CD14-positive monocyte (primary cell): ENCODE results near the gene F13B. TPM values are rescaled to one million over a fixed set of nuclear protein-coding genes. Genes with fewer than 3 reads are reported as not detected.
"Not testable (repeated sequence)": the region's sequence is repeated elsewhere in the genome, so short reads cannot be mapped to it uniquely, and the experiment has no call there.

Source experiments
- DNase-seq, 3 donors: peaks; one replicate each; pipeline ENCODE4 v3.0.0-alpha.2; 2011 to 2022
- H2AFZ ChIP-seq: 2 replicates; pipeline ENCODE4 v1.6.0; 2012; ENCODE audit warnings: mild to moderate bottlenecking, low read depth, low read length, inconsistent platforms; ENCODE audit not compliant: insufficient read depth, poor library complexity, severe bottlenecking
- H3K27ac ChIP-seq, 2 donors: 1 replicate in 1 of 2; 2 replicates in 1 of 2; pipeline ENCODE4 v1.5.1; 2012 to 2013; ENCODE audit warnings: low read length in 2 of 2, control low read depth in 1 of 2, inconsistent platforms in 1 of 2, low read depth in 1 of 2, mild to moderate bottlenecking in 1 of 2
- H3K27me3 ChIP-seq, 2 donors: one replicate each; pipeline versions ENCODE4 v1.6.0 to v1.6.1; 2011 to 2013; ENCODE audit warnings: low read length in 2 of 2; ENCODE audit not compliant: control insufficient read depth in 2 of 2, insufficient read depth in 2 of 2
- H3K36me3 ChIP-seq, 2 donors: replicated peaks in 1 of 2; 1 replicate in 1 of 2; 2 replicates in 1 of 2; pipeline versions ENCODE4 v1.5.1 to v1.6.1; 2012 to 2013; ENCODE audit warnings: low read length in 2 of 2, control low read depth in 1 of 2, inconsistent platforms in 1 of 2, mild to moderate bottlenecking in 1 of 2; ENCODE audit not compliant: insufficient read depth in 2 of 2, control insufficient read depth in 1 of 2
- H3K4me1 ChIP-seq, 2 donors: 1 replicate in 1 of 2; 2 replicates in 1 of 2; pipeline versions ENCODE4 v1.5.1 to v1.6.1; 2012 to 2013; ENCODE audit warnings: low read length in 2 of 2, control low read depth in 1 of 2, inconsistent platforms in 1 of 2, mild to moderate bottlenecking in 1 of 2, moderate library complexity in 1 of 2; ENCODE audit not compliant: insufficient read depth in 2 of 2, control insufficient read depth in 1 of 2
- H3K4me2 ChIP-seq: replicated peaks from 2 replicates; pipeline ENCODE3; 2012; ENCODE audit warnings: low read length, moderate library complexity, mild to moderate bottlenecking; ENCODE audit not compliant: poor library complexity, severe bottlenecking; ENCODE audit errors: extremely low read depth
- H3K4me3 ChIP-seq, 3 experiments: fragments of 200-600 bp in 1 of 3; sonication (generic) in 1 of 3; replicated peaks in 1 of 3; 1 replicate in 2 of 3; 2 replicates in 1 of 3; pipeline ENCODE4 v1.5.1; 2011 to 2013; ENCODE audit warnings: low read length in 3 of 3, mild to moderate bottlenecking in 3 of 3, control low read depth in 2 of 3, low read depth in 2 of 3, inconsistent platforms in 1 of 3, moderate library complexity in 1 of 3
- H3K79me2 ChIP-seq: 2 replicates; pipeline ENCODE4 v1.6.0; 2012; ENCODE audit warnings: mild to moderate bottlenecking, control low read depth, inconsistent platforms, low read length, moderate library complexity; ENCODE audit not compliant: insufficient read depth
- H3K9ac ChIP-seq: 2 replicates; pipeline ENCODE4 v1.6.0; 2017; ENCODE audit warnings: low read length, mild to moderate bottlenecking; ENCODE audit not compliant: insufficient read depth, poor library complexity, severe bottlenecking
- H3K9me3 ChIP-seq, 2 donors: replicated peaks in 1 of 2; 1 replicate in 1 of 2; 2 replicates in 1 of 2; pipeline versions ENCODE4 v1.5.1 to v1.6.1; 2012 to 2013; ENCODE audit warnings: low read length in 2 of 2, control low read depth in 1 of 2; ENCODE audit not compliant: control insufficient read depth in 1 of 2, insufficient read depth in 1 of 2
- H4K20me1 ChIP-seq: 2 replicates; pipeline ENCODE4 v1.6.0; 2012; ENCODE audit warnings: mild to moderate bottlenecking, low read length, control low read depth, moderate library complexity; ENCODE audit not compliant: insufficient read depth
- H3K27ac Mint-ChIP-seq, 7 donors: one replicate each; pipeline ENCODE4 v1.8.0; 2020; ENCODE audit warnings: mild to moderate bottlenecking in 7 of 7, mixed read lengths in 7 of 7, moderate library complexity in 6 of 7, inconsistent platforms in 2 of 7
- H3K27me3 Mint-ChIP-seq, 3 donors: one replicate each; pipeline ENCODE4 v1.8.0; 2021 to 2022; ENCODE audit warnings: low read depth in 3 of 3, mild to moderate bottlenecking in 3 of 3, mixed read lengths in 3 of 3, moderate library complexity in 3 of 3, inconsistent platforms in 1 of 3
- H3K36me3 Mint-ChIP-seq, 2 donors: one replicate each; pipeline ENCODE4 v1.8.0; 2020; ENCODE audit warnings: mixed read lengths in 2 of 2, inconsistent platforms in 1 of 2, mild to moderate bottlenecking in 1 of 2
- H3K4me1 Mint-ChIP-seq: one replicate; pipeline ENCODE4 v1.8.0; 2020; ENCODE audit warnings: mild to moderate bottlenecking, mixed read lengths
- H3K4me3 Mint-ChIP-seq, 2 donors: one replicate each; pipeline ENCODE4 v1.8.0; 2020; ENCODE audit warnings: mild to moderate bottlenecking in 2 of 2, mixed read lengths in 2 of 2, moderate library complexity in 1 of 2
- H3K9me3 Mint-ChIP-seq, 7 donors: one replicate each; pipeline ENCODE4 v1.8.0; 2020 to 2022; ENCODE audit warnings: mixed read lengths in 7 of 7, mild to moderate bottlenecking in 6 of 7, moderate library complexity in 6 of 7, inconsistent platforms in 2 of 7
- CTCF ChIP-seq: fragments of 200-600 bp; IDR thresholded peaks from one replicate; pipeline ENCODE4 v1.8.0; 2022; ENCODE audit warnings: antibody characterized with exemption, mild to moderate bottlenecking
- WGBS: methylation state at CpG from one replicate; pipeline ENCODE4 v1.1.5; 2013; ENCODE audit warnings: missing lambda C conversion rate; ENCODE audit not compliant: insufficient coverage; 5-methylcytosine and 5-hydroxymethylcytosine counted together
- intact Hi-C, 2 donors: fragments of 100-400 bp; cut with micrococcal nuclease; formaldehyde crosslinking; loops; one replicate each; pipeline versions ENCODE4 v1.15.0 to v1.15.1; 2023
- polyA plus RNA-seq, 3 donors: library from polyadenylated mRNA; depleted of rRNA in 1 of 3; unstranded in 2 of 3; stranded (reverse) in 1 of 3; fragments of 300-500 nt in 2 of 3; fragments of >200 nt in 1 of 3; fragmentation: Illumina TruSeq in 2 of 3; gene quantifications; 1 replicate in 2 of 3; 2 replicates in 1 of 3; pipeline ENCODE4 v1.2.3, GENCODE V29; 2012 to 2021

The F13B gene
- polyA plus RNA-seq, 3 donors = not detected

DNA sequence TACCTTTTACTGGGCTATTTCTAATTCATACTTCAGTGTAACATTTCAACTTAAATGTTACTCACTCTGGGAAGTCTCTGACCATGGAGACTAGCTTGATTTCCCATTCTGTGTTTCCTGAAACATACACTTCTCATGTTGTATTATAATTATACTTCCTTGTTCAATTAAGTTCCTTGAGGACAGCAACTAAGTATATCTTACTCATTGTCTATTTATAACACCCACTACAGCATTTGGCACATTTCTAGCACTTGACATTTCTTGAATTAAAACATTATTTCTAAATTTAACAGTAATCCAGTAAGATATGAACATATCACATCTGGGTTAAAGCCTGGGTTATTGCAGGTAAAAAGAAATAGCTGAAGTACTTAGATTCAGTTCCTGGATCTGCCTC, 32.4 kb upstream of the F13B start:
- TF ChIP-seq CTCF = no peak
- no peak overlapping the region for H3K4me3 ChIP-seq
- no peaks in the 10 kb centered on the region for H3K4me1 ChIP-seq
- H3K4me2 ChIP-seq = no peak overlapping the region
- no peak overlapping the region for H3K9ac ChIP-seq
- Mint-ChIP-seq H3K9me3 (peaks cover 0 to 3% (median 0%) of the 10 kb centered on the region in 7 donors), H3K27me3 (no peaks in the 10 kb centered on the region), H3K4me3 (no peak overlapping the region), H3K27ac (no peak overlapping the region), H3K4me1 (no peaks in the 10 kb centered on the region), H3K36me3 (peaks cover 33 to 42% of the 10 kb centered on the region in 2 donors)
- H4K20me1 ChIP-seq = no peaks in the 10 kb centered on the region
- no peaks in the 10 kb centered on the region for H3K9me3 ChIP-seq
- H2AFZ ChIP-seq = no peak overlapping the region
- DNase-seq = no peak
- H3K27ac ChIP-seq = no peak overlapping the region
- intact Hi-C loops = no loop called here
- H3K36me3 ChIP-seq = peaks cover 14 to 29% of the 10 kb centered on the region in 2 donors
- H3K79me2 ChIP-seq = no peaks in the 10 kb centered on the region
- no peaks in the 10 kb centered on the region for H3K27me3 ChIP-seq

DNA sequence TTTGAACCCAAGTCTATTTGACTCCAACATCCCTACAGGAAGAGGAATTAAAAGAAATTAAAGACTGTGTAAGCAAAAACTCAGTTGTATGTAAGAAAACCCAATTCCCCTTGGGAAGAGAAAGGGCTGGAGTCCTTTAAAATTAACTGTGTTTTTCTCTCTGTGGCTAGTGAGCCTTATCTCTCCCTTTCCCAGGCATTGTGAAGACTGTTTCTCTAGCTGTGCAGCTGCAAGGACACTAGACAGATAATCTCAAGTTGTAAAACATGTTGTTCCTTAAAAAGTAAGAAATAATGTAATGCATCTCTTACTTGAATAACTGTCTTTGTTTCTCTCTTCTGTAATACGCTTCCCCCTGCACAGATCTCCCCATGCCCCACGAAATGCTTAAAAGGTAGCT, 29.9 kb upstream of the F13B start:
- H3K9ac ChIP-seq, H3K27ac ChIP-seq, DNase-seq, H3K9me3 ChIP-seq, H3K4me3 Mint-ChIP-seq, H3K27me3 ChIP-seq, H3K4me3 ChIP-seq, intact Hi-C loops, H3K79me2 ChIP-seq, H2AFZ ChIP-seq, H3K4me1 ChIP-seq, H3K9me3 Mint-ChIP-seq, H3K27ac Mint-ChIP-seq, H3K27me3 Mint-ChIP-seq, H4K20me1 ChIP-seq, H3K4me2 ChIP-seq, H3K4me1 Mint-ChIP-seq: not testable (repeated sequence)
- peaks cover 21 to 43% of the 10 kb centered on the region in 2 donors for H3K36me3 ChIP-seq
- H3K36me3 Mint-ChIP-seq = peaks cover 44 to 50% of the 10 kb centered on the region in 2 donors
- WGBS = 100% methylated on average over 2 of the region's 2 CpGs
